Measurements from ENCODE around the gene LIX1L. TPM values are rescaled to one million over a fixed set of nuclear protein-coding genes. Genes with fewer than 3 reads are reported as not detected.

Gene LIX1L
- total RNA-seq, 4 donors from 2014 or later: 7.6 to 18.4 (median 11.3) TPM

- Histone ChIP-seq H3K4me3 (no peak overlapping the region), H3K36me3 (no peaks in the 10 kb centered on the region), H3K9me3 (no peaks in the 10 kb centered on the region), H3K27me3 (no peaks in the 10 kb centered on the region), H3K27ac (no peak overlapping the region), H3K4me1 (peaks cover 49% of the 10 kb centered on the region)
- TF ChIP-seq EP300 (IDR thresholded peaks at IDR 0.05) (no peak), POLR2A (IDR thresholded peaks at IDR 0.05) (no peak)
- 73% methylated on average over 6 of the region's 6 CpGs for WGBS
- no peak for DNase-seq (ENCODE audit: low spot score in 2 of 2)
Measured at GRCh38 chr1:145953861-145954260, 4.0 kb downstream of the LIX1L start.

- WGBS: 100% methylated on average over 3 of the region's 3 CpGs
- TF ChIP-seq POLR2AphosphoS5 (IDR thresholded peaks at IDR 0.05) (no peak), CTCF (IDR thresholded peaks at IDR 0.05) (no peak), EP300 (IDR thresholded peaks at IDR 0.05) (no peak), POLR2A (IDR thresholded peaks at IDR 0.05) (no peak)
- Histone ChIP-seq H3K27ac (no peak overlapping the region), H3K27me3 (no peaks in the 10 kb centered on the region), H3K36me3 (no peaks in the 10 kb centered on the region), H3K9me3 (no peaks in the 10 kb centered on the region), H3K4me3 (no peak overlapping the region), H3K4me1 (peaks cover 42% of the 10 kb centered on the region)
- DNase-seq (ENCODE audit: low spot score in 2 of 2): no peak
Measured at GRCh38 chr1:145952903-145953302, 4.9 kb downstream of the LIX1L start.

GRCh38 chr1:145951526-145951925, 6.3 kb downstream of the LIX1L start:
- no peak overlapping the region for H3K4me3 ChIP-seq
- 88% methylated on average over 1 of the region's 1 CpG for WGBS

GRCh38 chr1:145949219-145949618, 8.6 kb downstream of the LIX1L start:
- WGBS: 86% methylated on average over 4 of the region's 4 CpGs
- TF ChIP-seq EP300 (IDR thresholded peaks at IDR 0.05) (peak; percentile 27), POLR2A (IDR thresholded peaks at IDR 0.05) (no peak)
- Histone ChIP-seq H3K4me1 (peaks cover 15% of the 10 kb centered on the region), H3K27me3 (no peaks in the 10 kb centered on the region), H3K4me3 (no peak overlapping the region), H3K36me3 (no peaks in the 10 kb centered on the region), H3K9me3 (no peaks in the 10 kb centered on the region), H3K27ac (peak overlapping the region; percentile 8)
- no peak for DNase-seq (ENCODE audit: low spot score in 2 of 2)

More at GRCh38 chr1:145951526-145951925, 6.3 kb downstream of the LIX1L start:
- H3K9me3 ChIP-seq: no peaks in the 10 kb centered on the region
- H3K4me1 ChIP-seq: peaks cover 36% of the 10 kb centered on the region
- no peaks in the 10 kb centered on the region for H3K27me3 ChIP-seq
- TF ChIP-seq EP300 (IDR thresholded peaks at IDR 0.05) (no peak), POLR2AphosphoS5 (IDR thresholded peaks at IDR 0.05) (no peak), CTCF (IDR thresholded peaks at IDR 0.05) (no peak), POLR2A (IDR thresholded peaks at IDR 0.05) (no peak)
- DNase-seq (ENCODE audit: low spot score in 2 of 2): no peak
- H3K27ac ChIP-seq: no peak overlapping the region
- H3K36me3 ChIP-seq: no peaks in the 10 kb centered on the region

GRCh38 chr1:145947551-145947950, 10.3 kb downstream of the LIX1L start:
- no peak for TF ChIP-seq EP300 (IDR thresholded peaks at IDR 0.05)
- TF ChIP-seq POLR2AphosphoS5 (IDR thresholded peaks at IDR 0.05): no peak
- TF ChIP-seq POLR2A (IDR thresholded peaks at IDR 0.05): no peak
- TF ChIP-seq CTCF (IDR thresholded peaks at IDR 0.05): no peak
- Histone ChIP-seq H3K4me3 (no peak overlapping the region), H3K4me1 (peaks cover 5% of the 10 kb centered on the region), H3K27me3 (no peaks in the 10 kb centered on the region), H3K36me3 (no peaks in the 10 kb centered on the region), H3K9me3 (no peaks in the 10 kb centered on the region), H3K27ac (no peak overlapping the region)
- no peak for DNase-seq (ENCODE audit: low spot score in 2 of 2)
- 71% methylated on average over 4 of the region's 4 CpGs for WGBS

- H3K27me3 ChIP-seq: no peaks in the 10 kb centered on the region
- H3K4me1 ChIP-seq: peaks cover 5% of the 10 kb centered on the region
- no peaks in the 10 kb centered on the region for H3K36me3 ChIP-seq
- no peak overlapping the region for H3K27ac ChIP-seq
- H3K9me3 ChIP-seq: no peaks in the 10 kb centered on the region
- DNase-seq (ENCODE audit: low spot score in 2 of 2): no peak
- 95% methylated on average over 4 of the region's 4 CpGs for WGBS
- no peak for TF ChIP-seq EP300 (IDR thresholded peaks at IDR 0.05)
- no peak for TF ChIP-seq POLR2A (IDR thresholded peaks at IDR 0.05)
- no peak for TF ChIP-seq POLR2AphosphoS5 (IDR thresholded peaks at IDR 0.05)
- no peak for TF ChIP-seq CTCF (IDR thresholded peaks at IDR 0.05)
- H3K4me3 ChIP-seq: no peak overlapping the region
Measured at GRCh38 chr1:145946477-145946986, 11.3 kb downstream of the LIX1L start.
